Sigmoid colon (tissue), 7 donors: ENCODE measurements around the gene FAM163B. TPM values are rescaled to one million over a fixed set of nuclear protein-coding genes. Genes with fewer than 3 reads are reported as not detected.

Source experiments
- DNase-seq: peaks from one replicate; pipeline ENCODE4 v3.0.0-alpha.2; 2019
- H3K27ac ChIP-seq, 4 donors: fragments of 200-600 bp; sonication (generic); one replicate each; pipeline ENCODE4 v1.5.1; 2016 to 2019; ENCODE audit warnings: mild to moderate bottlenecking in 1 of 4
- H3K27me3 ChIP-seq, 3 donors: fragments of 200-600 bp; sonication (generic); one replicate each; pipeline ENCODE4 v1.5.1; 2019; ENCODE audit warnings: mild to moderate bottlenecking in 1 of 3
- H3K36me3 ChIP-seq, 4 donors: fragments of 200-600 bp; sonication (generic); one replicate each; pipeline ENCODE4 v1.5.1; 2016 to 2019
- H3K4me1 ChIP-seq, 4 donors: fragments of 200-600 bp; sonication (generic); one replicate each; pipeline ENCODE4 v1.5.1; 2017 to 2019
- H3K4me3 ChIP-seq, 4 donors: fragments of 200-600 bp; sonication (generic); one replicate each; pipeline ENCODE4 v1.5.1; 2017 to 2019; ENCODE audit warnings: mild to moderate bottlenecking in 2 of 4, moderate library complexity in 1 of 4
- H3K9me3 ChIP-seq, 4 donors: fragments of 200-600 bp in 3 of 4; sonication (generic) in 3 of 4; one replicate each; pipeline versions ENCODE4 v1.5.1 to v1.6.1; 2013 to 2019
- EP300 ChIP-seq, 4 donors: sonication (generic); formaldehyde crosslinking; IDR thresholded peaks; one replicate each; pipeline ENCODE4 v1.6.1; 2017; ENCODE audit warnings: antibody characterized with exemption in 4 of 4
- POLR2A ChIP-seq, 2 donors: fragments of 450-650 bp; IDR thresholded peaks; one replicate each; pipeline ENCODE4 v1.6.1; 2016; ENCODE audit warnings: antibody characterized with exemption in 2 of 2, mild to moderate bottlenecking in 2 of 2, moderate library complexity in 2 of 2
- POLR2AphosphoS5 ChIP-seq, 4 donors: sonication (generic); formaldehyde crosslinking; IDR thresholded peaks; one replicate each; pipeline ENCODE4 v1.6.1; 2017; ENCODE audit warnings: antibody characterized with exemption in 4 of 4
- WGBS, 2 donors: extraction: QIAGEN DNeasy Blood & Tissue Kit; methylation state at CpG; one replicate each; pipeline ENCODE4 v1.1.7; 2013; 5-methylcytosine and 5-hydroxymethylcytosine counted together
- intact Hi-C: fragments of 100-400 bp; cut with DNase I; formaldehyde crosslinking; loops from one replicate; pipeline ENCODE4 v1.15.1; 2023
- polyA plus RNA-seq, 3 donors: library from polyadenylated mRNA; stranded (reverse); fragments of 200-250 nt; gene quantifications; one replicate each; pipeline ENCODE4 v1.2.3, GENCODE V29; 2013
- total RNA-seq, 4 donors: library from RNA; depleted of rRNA; stranded (reverse); fragments of >200 nt; gene quantifications; one replicate each; pipeline ENCODE4 v1.1.0, GENCODE V29; 2016
- TF ChIP-seq, protein P1 (sequence below), 4 experiments: fragments of 450-650 bp in 3 of 4; fragments of 200-600 bp in 1 of 4; IDR thresholded peaks; one replicate each; pipeline ENCODE4 v1.5.1; 2016 to 2019; ENCODE audit warnings: antibody characterized with exemption in 4 of 4, mild to moderate bottlenecking in 3 of 4, moderate library complexity in 2 of 4
- donor health status: healthy with polysubstance abuse.
- donor health status: Bipolar disorder and iron deficiency.
- donor health status: healthy.

The FAM163B gene
- total and polyA plus RNA-seq, 7 donors = 0.29 to 2.4 (median 1.2) TPM; not detected in 1

DNA sequence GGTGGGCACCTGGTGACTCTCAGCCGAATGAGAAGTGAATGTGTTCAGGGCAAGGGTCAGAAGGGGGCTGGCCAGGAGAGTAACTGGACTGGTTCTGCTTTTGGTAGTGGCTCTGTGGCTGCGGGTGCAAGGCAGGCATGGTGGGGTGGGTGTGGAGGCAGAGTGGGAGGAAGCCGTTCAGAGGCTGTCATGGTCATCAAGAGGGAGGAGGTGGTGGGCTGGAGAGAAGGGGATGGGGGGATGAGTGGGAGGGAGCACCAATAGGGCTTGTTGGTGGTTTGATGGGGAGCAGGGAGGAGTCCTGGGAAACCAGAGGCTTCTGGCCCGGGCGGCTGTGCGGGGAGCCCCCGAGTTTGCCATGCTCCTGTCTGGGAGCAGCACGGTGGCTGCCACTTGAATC, 13.3 kb downstream of the FAM163B start:
- 81 to 91% methylated on average over 8 of the region's 8 CpGs for WGBS, 2 donors
- H3K27ac ChIP-seq = no peak overlapping the region
- no peaks in the 10 kb centered on the region for H3K36me3 ChIP-seq
- peaks cover 10 to 12% (median 10%) of the 10 kb centered on the region in 4 donors for H3K9me3 ChIP-seq
- no peak for TF ChIP-seq POLR2AphosphoS5 (IDR thresholded peaks at IDR 0.05)
- TF ChIP-seq, protein P1, sequence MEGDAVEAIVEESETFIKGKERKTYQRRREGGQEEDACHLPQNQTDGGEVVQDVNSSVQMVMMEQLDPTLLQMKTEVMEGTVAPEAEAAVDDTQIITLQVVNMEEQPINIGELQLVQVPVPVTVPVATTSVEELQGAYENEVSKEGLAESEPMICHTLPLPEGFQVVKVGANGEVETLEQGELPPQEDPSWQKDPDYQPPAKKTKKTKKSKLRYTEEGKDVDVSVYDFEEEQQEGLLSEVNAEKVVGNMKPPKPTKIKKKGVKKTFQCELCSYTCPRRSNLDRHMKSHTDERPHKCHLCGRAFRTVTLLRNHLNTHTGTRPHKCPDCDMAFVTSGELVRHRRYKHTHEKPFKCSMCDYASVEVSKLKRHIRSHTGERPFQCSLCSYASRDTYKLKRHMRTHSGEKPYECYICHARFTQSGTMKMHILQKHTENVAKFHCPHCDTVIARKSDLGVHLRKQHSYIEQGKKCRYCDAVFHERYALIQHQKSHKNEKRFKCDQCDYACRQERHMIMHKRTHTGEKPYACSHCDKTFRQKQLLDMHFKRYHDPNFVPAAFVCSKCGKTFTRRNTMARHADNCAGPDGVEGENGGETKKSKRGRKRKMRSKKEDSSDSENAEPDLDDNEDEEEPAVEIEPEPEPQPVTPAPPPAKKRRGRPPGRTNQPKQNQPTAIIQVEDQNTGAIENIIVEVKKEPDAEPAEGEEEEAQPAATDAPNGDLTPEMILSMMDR (IDR thresholded peaks at IDR 0.05) = no peak
- TF ChIP-seq EP300 (IDR thresholded peaks at IDR 0.05) = no peak
- no peak for TF ChIP-seq POLR2A (IDR thresholded peaks at IDR 0.05)
- intact Hi-C loops = no loop called here
- no peak overlapping the region for H3K4me3 ChIP-seq
- no peak for DNase-seq
- H3K4me1 ChIP-seq = no peaks in the 10 kb centered on the region
- H3K27me3 ChIP-seq = peaks cover 0 to 10% (median 0%) of the 10 kb centered on the region in 3 donors

- Histone ChIP-seq H3K36me3 (no peaks in the 10 kb centered on the region), H3K9me3 (peaks cover 10 to 12% (median 10%) of the 10 kb centered on the region in 4 donors), H3K4me1 (no peaks in the 10 kb centered on the region), H3K27ac (no peak overlapping the region), H3K27me3 (peaks cover 0 to 18% (median 0%) of the 10 kb centered on the region in 3 donors), H3K4me3 (no peak overlapping the region)
- TF ChIP-seq, protein P1 (IDR thresholded peaks at IDR 0.05) = no peak
- TF ChIP-seq POLR2AphosphoS5 (IDR thresholded peaks at IDR 0.05) (no peak), EP300 (IDR thresholded peaks at IDR 0.05) (no peak), POLR2A (IDR thresholded peaks at IDR 0.05) (no peak)
- intact Hi-C loops = no loop called here
- WGBS, 2 donors = 90 to 97% methylated on average over 2 of the region's 2 CpGs
- no peak for DNase-seq
Observed at GRCh38 chr9:133594310-133594709, 14.9 kb downstream of the FAM163B start.

GRCh38 chr9:133593587-133594253, 15.5 kb downstream of the FAM163B start:
- peaks cover 10 to 12% (median 10%) of the 10 kb centered on the region in 4 donors for H3K9me3 ChIP-seq
- no peak overlapping the region for H3K4me3 ChIP-seq
- 73 to 82% methylated on average over 15 of the region's 15 CpGs for WGBS, 2 donors
- no peak for DNase-seq
- H3K4me1 ChIP-seq = no peaks in the 10 kb centered on the region
- TF ChIP-seq EP300 (IDR thresholded peaks at IDR 0.05) (no peak), POLR2A (IDR thresholded peaks at IDR 0.05) (no peak), POLR2AphosphoS5 (IDR thresholded peaks at IDR 0.05) (no peak)
- TF ChIP-seq, protein P1 (IDR thresholded peaks at IDR 0.05) = no peak
- no peak overlapping the region for H3K27ac ChIP-seq
- intact Hi-C loops = no loop called here
- H3K27me3 ChIP-seq = peaks cover 0 to 18% (median 0%) of the 10 kb centered on the region in 3 donors
- no peaks in the 10 kb centered on the region for H3K36me3 ChIP-seq

GRCh38 chr9:133592731-133593409, 16.3 kb downstream of the FAM163B start:
- 72 to 80% methylated on average over 17 of the region's 17 CpGs for WGBS, 2 donors
- Histone ChIP-seq H3K36me3 (no peaks in the 10 kb centered on the region), H3K4me1 (no peaks in the 10 kb centered on the region), H3K9me3 (peaks cover 7 to 10% (median 10%) of the 10 kb centered on the region in 4 donors), H3K27ac (no peak overlapping the region), H3K27me3 (peaks cover 0 to 18% (median 0%) of the 10 kb centered on the region in 3 donors), H3K4me3 (no peak overlapping the region)
- intact Hi-C loops = no loop called here
- no peak for DNase-seq
- TF ChIP-seq EP300 (IDR thresholded peaks at IDR 0.05) (no peak), POLR2AphosphoS5 (IDR thresholded peaks at IDR 0.05) (no peak), POLR2A (IDR thresholded peaks at IDR 0.05) (no peak)
- TF ChIP-seq, protein P1 (IDR thresholded peaks at IDR 0.05) = no peak
